ENCODE results near the gene BRAF.

BRAF gene

DNA sequence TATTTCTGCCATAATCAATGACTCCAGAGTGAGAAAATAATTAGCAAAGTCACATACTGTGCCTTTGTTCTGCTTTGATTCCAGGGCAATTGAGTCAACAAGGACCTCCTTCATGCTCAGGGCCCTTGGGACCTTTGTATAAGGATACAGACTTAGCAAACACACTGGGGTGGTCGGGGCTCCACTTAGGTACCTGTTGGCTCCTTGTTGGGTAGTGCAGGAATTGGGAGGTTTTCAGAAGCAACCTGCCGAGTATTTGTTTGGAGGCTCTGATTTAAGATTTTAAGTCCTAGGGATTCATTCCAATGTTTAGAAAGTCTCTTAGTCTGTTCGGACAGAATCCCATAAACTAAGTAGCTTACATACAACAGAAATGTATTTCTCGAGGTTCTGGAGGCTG is 249.0 kb downstream of the BRAF start:
- TF ChIP-seq, protein P1, sequence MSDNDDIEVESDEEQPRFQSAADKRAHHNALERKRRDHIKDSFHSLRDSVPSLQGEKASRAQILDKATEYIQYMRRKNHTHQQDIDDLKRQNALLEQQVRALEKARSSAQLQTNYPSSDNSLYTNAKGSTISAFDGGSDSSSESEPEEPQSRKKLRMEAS (IDR thresholded peaks at IDR 0.05; ENCODE audit: low read depth, low read length), result no peak
- TF ChIP-seq, protein P2, sequence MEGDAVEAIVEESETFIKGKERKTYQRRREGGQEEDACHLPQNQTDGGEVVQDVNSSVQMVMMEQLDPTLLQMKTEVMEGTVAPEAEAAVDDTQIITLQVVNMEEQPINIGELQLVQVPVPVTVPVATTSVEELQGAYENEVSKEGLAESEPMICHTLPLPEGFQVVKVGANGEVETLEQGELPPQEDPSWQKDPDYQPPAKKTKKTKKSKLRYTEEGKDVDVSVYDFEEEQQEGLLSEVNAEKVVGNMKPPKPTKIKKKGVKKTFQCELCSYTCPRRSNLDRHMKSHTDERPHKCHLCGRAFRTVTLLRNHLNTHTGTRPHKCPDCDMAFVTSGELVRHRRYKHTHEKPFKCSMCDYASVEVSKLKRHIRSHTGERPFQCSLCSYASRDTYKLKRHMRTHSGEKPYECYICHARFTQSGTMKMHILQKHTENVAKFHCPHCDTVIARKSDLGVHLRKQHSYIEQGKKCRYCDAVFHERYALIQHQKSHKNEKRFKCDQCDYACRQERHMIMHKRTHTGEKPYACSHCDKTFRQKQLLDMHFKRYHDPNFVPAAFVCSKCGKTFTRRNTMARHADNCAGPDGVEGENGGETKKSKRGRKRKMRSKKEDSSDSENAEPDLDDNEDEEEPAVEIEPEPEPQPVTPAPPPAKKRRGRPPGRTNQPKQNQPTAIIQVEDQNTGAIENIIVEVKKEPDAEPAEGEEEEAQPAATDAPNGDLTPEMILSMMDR (IDR thresholded peaks at IDR 0.05; ENCODE audit: low read depth, low read length), result no peak
- TF ChIP-seq MYC (IDR thresholded peaks at IDR 0.05; ENCODE audit: low read depth, low read length) (no peak), POLR2A (IDR thresholded peaks at IDR 0.05; ENCODE audit: extremely low read depth, insufficient read length) (no peak)
- no peak overlapping the region for H3K4me3 ChIP-seq (ENCODE audit: low read depth, low read length)
- no peak for DNase-seq (ENCODE audit: low read depth)

DNA sequence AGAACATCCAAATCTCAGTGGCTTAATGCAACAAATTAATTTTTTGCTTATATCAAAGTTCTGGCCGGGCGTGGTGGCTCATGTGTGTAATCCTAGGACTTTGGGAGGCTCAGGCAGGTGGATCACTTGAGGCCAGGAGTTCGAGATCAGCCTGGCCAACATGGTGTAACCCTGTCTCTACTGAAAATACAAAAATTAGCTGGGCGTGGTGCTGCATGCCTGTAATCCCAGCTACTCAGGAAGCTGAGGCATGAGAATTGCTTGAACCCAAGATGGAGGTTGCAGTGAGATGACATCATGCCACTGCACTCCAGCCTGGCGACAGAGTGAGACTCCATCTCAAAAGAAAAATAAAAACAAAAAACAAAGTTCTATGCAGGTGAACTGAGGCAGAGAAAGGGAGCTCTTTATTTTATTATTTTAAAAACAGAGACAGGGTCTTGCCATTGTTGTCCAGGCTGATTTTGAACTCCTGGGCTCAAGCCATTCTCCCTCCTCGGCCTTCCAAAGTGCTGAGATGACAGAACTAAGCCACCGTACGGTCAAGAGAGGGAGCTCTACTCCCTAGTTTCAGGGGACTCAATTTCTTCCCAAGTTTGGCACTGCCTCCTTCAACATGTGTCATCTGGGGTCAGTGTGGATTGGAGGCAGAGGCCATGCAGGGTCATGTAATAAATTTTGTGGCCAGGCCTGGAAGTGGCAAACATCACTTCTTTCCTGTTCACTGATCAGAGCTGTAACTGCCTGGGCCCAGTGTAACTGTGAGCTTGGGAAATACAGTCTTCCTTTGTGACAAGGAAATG is 249.6 kb downstream of the BRAF start:
- H3K4me3 ChIP-seq (ENCODE audit: low read depth, low read length), result no peak overlapping the region
- DNase-seq (ENCODE audit: low read depth), result peak; percentile 81
- TF ChIP-seq POLR2A (IDR thresholded peaks at IDR 0.05; ENCODE audit: extremely low read depth, insufficient read length) (no peak), MYC (IDR thresholded peaks at IDR 0.05; ENCODE audit: low read depth, low read length) (peak; percentile 16; the same call in 1 of the 2 replicates)
- TF ChIP-seq, protein P2 (IDR thresholded peaks at IDR 0.05; ENCODE audit: low read depth, low read length), result peak; percentile 71
- TF ChIP-seq, protein P1 (IDR thresholded peaks at IDR 0.05; ENCODE audit: low read depth, low read length), result 0 out of 2 replicates have a peak, but pooled peaks have one; percentile 49

DNA sequence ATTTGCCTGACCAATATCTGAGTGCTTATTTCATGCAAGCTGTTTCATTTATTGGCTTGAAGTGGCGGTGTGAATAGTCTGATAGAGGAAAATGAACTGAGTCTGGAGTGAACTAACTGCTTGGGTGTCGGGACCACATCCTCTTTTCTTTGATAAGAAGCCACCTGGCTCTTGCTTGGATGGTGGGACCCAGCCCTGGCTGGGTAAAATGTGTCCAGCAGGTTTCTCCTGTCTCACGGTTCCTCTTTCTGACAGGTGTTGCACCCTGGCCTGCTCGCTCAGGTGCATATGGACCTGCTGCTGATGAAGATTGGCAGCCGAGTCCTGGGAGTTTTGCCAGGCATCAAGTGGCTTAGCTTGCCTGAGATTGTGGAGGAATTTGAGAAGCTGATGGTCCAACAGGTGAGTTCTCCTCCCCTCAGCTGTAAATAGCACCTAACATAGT is 250.4 kb downstream of the BRAF start:
- TF ChIP-seq, protein P1 (IDR thresholded peaks at IDR 0.05; ENCODE audit: low read depth, low read length), result no peak
- TF ChIP-seq, protein P2 (IDR thresholded peaks at IDR 0.05; ENCODE audit: low read depth, low read length), result no peak
- TF ChIP-seq MYC (IDR thresholded peaks at IDR 0.05; ENCODE audit: low read depth, low read length), result no peak
- TF ChIP-seq POLR2A (IDR thresholded peaks at IDR 0.05; ENCODE audit: extremely low read depth, insufficient read length), result no peak
- H3K4me3 ChIP-seq (ENCODE audit: low read depth, low read length), result no peak overlapping the region
- peak; percentile 37 for DNase-seq (ENCODE audit: low read depth)

DNA sequence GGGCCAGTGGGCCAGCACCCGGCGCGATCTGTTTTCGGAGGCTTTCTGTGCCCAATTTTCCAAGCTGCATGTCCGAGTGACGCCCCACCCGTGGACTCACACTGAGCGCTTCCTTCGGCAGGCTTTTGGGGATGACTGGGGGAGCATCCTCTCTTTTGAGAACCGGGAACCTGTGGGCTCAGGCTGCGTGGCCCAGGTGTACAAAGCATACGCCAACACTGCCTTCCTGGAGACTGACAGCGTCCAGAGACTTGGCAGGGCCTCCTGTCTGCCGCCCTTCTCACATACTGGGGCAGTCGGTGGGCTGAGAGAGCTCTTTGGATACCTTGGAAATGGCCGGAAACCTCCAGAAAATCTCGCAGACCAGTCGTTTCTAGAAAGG is 251.0 kb downstream of the BRAF start:
- DNase-seq (ENCODE audit: low read depth), result no peak
- H3K4me3 ChIP-seq (ENCODE audit: low read depth, low read length), result no peak overlapping the region
- TF ChIP-seq MYC (IDR thresholded peaks at IDR 0.05; ENCODE audit: low read depth, low read length) (no peak), POLR2A (IDR thresholded peaks at IDR 0.05; ENCODE audit: extremely low read depth, insufficient read length) (no peak)
- TF ChIP-seq, protein P2 (IDR thresholded peaks at IDR 0.05; ENCODE audit: low read depth, low read length), result no peak
- TF ChIP-seq, protein P1 (IDR thresholded peaks at IDR 0.05; ENCODE audit: low read depth, low read length), result no peak

DNA sequence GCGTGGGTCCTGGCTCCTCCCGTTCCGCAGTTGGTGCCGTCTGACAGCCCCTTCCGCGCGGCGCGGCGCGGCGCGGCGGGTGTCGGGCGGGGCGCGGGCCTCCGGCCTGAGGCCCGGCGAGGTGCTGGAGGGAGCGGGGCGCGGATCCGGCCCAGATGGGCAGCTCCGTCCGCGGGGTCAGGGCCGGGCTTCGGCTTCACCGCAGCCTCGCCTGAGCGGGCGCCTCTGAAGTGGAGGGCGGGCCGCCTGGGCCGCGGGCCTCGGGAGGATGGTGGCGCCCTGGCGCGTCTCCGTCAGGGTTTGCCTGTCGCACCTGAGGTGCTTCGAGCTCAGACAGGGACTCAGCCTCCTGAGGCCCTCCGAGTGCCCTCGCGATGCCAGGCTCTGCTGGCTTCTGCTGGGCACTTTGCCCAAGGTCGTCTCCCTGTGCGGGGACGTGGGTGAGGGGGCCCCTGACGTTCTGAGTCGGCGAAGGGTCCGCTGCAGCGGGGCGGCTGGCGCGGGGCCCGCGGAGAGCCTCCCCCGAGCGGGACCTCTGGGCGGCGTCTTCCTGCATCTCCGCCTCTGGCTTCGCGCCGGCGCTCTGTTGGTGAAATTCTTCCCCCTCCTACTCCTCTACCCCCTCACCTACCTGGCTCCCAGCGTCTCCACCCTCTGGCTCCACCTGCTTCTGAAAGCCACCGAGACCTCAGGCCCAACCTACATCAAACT is 251.5 kb downstream of the BRAF start:
- TF ChIP-seq MYC (IDR thresholded peaks at IDR 0.05; ENCODE audit: low read depth, low read length), result no peak
- TF ChIP-seq, protein P1 (IDR thresholded peaks at IDR 0.05; ENCODE audit: low read depth, low read length), result no peak
- no peak for TF ChIP-seq POLR2A (IDR thresholded peaks at IDR 0.05; ENCODE audit: extremely low read depth, insufficient read length)
- TF ChIP-seq, protein P2 (IDR thresholded peaks at IDR 0.05; ENCODE audit: low read depth, low read length), result no peak
- DNase-seq (ENCODE audit: low read depth), result peak; percentile 48
- peak overlapping the region; percentile 37 for H3K4me3 ChIP-seq (ENCODE audit: low read depth, low read length)
